GM18517 (cell line): Measurements from ENCODE around the gene RECQL.
A peak's percentile ranks its signal among the peaks of the same experiment; 100 is the strongest.
"Not testable (repeated sequence)": the region's sequence is repeated elsewhere in the genome, so short reads cannot be mapped to it uniquely, and the experiment has no call there.

Source experiments
- ATAC-seq: cut with Tn5 transposase; IDR thresholded peaks from one replicate; pipeline ENCODE4 v1.9.1; 2021; ENCODE audit warnings: mild to moderate bottlenecking, moderate library complexity; ENCODE audit not compliant: unreplicated experiment

RECQL gene

DNA sequence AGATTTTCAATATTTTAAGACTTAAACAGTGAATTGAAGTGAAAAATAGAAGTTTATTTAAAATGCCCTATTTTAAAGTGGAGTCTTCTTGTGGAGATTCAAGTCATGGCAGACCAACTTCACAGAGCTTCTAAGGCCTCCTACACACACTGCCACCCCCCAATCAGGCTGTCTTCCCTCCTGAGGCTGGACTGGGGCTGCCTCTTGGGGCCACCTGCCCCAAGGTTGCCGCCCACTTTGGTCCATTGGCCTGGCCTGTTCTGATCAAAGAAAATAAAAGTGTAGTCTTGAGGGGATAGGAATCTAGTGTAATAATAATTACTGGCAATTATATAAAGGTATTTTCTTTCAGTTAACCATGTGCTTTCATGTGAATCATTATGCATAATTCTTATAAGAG lies 1.4 kb upstream of the RECQL start:
- no peak for ATAC-seq

DNA sequence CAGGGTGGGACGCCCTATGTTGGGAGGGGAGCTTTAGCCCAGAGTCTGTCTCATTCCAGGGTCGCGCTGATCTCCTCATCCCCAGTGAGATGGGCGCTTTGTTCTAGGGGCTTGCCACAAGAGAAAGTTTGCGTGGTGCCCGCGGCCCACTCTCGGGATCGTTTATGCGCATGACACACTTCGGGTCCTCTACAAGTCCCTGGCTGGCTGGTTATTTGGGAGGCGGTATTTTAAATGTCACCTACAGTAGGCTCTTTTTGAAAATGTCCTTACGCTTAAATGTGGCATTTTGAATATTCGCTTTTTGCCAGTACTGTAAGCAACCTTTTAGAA lies 695 bp upstream of the RECQL start:
- peak; percentile 0 for ATAC-seq

DNA sequence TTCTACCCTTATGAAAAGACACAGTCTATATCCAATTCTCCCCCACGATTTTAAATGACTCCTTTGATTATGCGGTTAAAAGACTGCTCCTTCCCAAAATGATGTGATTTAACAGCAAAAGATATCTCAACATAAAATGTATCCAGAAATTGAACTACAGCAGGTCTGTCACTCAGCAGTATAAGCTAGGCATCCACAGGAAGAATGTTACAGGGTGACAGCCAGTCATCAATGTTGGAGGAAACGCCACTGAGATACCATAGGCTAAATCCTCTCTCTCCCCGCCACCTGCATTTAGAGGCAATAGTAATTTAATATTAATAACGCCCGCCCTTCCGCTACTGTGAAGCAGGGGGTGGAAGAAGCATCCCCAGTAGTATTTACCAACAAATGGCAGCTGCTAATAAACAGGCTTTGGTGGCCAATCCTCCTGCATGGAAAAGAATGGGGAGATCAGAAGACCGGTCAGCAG lies 613 bp downstream of the RECQL start:
- ATAC-seq, result peak; percentile 1

DNA sequence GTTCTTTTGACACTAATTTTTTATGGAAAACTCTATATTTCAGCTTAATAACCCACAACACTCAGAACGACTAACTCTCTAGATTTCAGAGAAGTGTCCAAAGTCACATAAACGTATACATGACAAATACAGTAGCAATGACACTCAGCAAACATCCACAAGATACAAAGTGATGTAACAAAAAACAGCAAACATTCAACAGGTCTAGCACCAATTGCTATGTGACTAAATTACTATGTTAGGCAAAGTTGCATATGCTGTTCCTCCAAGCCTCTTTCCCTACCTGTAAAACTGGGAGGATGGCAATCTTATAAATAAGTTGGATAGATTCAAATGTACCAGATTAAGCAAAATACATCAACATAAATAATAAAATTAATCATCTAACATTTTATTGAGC lies 1.7 kb downstream of the RECQL start:
- no peak for ATAC-seq

DNA sequence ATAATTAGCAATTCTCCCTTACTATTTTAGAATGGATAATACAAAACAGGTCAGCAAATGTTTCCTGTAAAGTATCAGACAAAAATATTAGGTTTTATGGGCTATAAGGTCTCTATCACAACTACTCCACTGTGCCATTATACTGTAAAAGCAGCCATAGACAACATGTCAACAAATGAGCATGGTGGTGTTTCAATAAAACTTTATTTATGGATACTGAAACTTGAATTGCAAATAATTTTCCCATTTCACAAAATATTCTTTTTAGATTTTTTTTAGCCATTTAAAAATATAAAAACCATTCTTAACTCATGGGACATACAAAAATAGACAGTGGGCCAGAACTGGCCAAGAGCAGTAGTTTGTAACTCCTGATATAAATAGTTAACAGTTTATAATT lies 15.4 kb downstream of the RECQL start:
- no peak for ATAC-seq

DNA sequence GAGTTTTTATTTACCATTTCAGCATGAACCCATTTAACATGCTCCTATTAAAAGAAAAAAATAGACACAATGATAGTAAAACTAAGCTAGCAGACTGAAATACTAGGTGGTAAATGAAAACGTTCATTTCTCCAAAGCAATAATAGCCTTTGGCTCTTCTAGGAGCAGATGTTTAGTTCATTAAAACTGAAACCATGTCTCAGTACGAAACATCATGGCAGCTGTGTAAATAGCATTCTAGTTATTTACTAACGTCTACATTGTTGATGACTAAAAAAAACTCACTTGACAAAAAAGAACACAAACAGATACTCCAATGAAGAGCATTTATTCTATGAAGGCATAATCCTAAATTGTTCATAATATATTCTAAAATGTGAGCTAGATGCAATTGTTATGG lies 17.9 kb downstream of the RECQL start:
- no peak for ATAC-seq

DNA sequence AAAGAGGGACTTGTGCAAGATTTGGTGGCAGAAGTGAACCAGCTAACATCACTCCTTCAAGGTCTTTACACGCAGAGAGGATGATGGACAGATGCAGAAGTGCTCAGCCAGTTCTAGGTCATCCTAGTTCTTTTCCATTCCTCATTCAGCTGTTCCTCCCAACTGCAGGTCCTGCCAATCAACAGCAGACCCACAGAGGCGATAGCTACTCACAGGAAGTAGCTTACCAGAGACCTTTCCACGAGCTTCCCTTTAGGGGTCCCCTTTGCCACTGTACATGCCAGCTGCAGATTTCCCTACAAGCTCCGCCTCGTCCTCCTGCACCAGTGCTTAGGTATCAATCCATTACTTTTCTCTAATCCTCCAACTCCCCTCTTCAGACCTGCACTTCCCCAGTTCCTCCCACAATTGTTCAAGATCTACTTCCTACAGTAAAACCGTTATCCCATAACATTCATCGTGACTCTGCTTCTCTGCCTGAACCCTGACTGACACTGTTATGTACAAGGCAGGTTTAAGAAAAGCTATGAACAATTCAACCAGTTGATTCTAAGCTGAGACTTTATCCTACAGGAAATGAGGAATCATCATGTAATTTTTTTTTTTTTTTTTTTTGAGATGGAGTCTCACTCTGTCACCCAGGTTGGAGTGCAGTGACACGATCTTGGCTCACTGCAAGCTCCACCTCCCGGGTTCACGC lies 22.5 kb downstream of the RECQL start:
- ATAC-seq, result no peak

DNA sequence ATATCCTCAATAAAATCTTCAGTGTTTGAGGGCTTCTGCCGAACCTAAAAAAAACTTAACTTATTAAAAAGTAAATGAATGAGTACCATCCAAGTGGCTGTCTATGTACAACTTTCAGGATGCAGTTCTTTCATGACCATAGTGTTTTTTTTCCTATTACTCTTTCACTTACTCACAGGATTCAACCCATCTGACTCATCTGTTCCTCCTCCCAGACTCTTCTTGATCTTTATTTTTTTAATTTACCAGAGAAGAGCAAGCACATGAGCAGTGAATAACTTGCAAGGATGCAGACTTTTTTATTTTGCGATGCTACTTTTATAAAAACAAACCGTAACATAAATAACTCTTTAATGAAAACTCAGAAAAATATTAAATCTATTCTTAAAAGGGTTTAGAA lies 24.5 kb downstream of the RECQL start:
- no peak for ATAC-seq

DNA sequence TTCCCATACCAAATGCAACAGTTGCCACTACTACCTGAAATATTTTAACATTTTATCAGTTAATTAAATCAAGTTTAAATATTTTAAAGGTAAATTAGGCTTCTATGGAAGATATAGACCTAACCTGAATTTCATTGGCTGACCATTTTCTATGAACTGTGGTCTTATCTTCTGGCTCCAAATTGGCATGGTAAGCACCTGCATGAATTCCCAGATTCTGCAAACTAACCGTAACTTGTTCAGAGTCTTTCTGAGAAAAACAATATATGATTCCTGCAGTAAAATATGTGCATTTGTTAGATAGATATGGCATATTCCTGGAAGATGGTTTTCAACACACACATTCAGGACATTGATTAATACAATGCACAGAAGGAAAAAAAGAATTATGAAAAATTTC lies 25.9 kb downstream of the RECQL start:
- ATAC-seq, result no peak

DNA sequence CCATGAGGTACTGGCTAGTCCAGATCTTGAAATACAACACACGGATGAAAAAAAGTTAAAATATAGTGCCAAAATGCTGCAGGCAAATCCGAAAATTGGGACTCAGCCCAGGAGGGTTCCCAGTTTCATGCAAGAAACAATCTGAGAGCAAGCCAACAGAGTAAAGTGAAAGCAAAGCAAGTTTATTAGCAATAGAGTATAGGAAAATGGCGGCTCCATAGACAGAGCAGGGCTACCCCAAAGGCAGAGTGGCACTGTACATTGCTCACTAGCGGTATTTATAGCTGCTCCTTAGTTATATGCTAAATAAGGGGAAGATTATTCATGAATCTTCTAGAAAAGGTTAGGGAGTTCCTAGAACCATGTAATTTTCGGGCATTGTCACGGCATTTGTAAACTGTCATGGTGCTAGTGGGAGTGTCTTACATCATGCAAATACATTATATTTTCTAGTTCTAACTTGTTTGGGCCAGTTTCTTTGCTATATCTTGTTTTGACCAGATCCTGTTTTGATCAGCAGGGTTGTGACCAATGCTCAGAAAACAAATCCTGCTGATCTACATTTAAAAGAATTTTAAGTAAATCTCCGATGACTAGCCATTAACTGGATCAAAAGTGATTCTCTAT lies 29.1 kb downstream of the RECQL start:
- ATAC-seq, result no peak

DNA sequence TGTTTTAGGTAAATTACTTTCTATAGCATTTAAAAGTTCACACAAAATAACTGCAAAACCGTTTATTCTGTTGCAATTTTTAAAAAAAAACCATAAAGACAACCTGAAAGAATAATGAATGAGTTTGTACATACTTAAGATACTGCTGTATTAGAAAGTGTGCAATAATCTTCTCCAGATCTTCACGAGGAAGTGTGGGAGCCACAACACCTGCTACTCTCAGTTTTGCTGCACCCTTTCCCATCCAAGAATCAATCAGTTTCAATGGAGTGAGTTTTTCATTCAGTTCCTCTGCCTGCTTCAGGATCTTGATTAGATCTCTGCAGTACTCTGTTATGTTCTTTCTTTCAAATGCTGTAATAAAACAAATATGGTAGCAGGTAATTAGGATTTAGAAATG lies 30.1 kb downstream of the RECQL start:
- ATAC-seq, result no peak

DNA sequence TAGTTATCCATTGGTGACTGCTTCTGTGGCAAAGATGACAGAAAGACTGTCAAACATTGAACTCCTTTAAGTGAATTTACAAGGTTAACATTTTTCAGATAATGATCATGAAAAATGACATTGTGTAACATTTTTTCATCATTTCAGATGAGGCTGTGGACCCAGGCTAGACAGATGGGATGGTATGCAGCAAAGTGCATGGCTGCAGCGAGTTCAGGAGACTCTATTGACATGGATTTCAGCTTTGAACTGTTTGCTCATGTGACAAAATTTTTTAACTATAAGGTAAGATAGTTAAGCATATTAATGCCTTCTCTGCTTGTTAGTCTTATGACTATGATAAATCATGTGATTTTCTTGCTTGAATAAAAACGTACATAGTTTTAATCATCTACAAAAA lies 34.1 kb downstream of the RECQL start:
- not testable (repeated sequence) for ATAC-seq

DNA sequence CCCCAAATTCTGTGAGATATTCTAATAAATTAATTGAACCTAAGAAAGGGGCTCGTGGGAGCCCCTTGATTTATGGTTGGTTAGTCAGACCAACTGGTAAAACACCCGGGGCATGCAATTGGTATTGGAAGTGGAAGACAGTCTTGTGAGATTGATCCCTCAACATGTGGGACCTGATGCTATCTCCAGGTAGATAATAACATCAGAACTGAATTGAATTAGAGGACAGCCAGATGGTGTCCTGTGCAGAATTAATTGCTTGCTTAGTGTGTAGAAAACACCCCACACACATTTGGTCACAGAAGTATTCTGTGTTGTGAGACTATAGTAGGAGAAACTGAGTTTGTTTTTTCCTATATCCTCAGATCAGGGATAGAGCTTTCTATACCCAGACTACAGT lies 42.0 kb downstream of the RECQL start:
- ATAC-seq, result no peak

DNA sequence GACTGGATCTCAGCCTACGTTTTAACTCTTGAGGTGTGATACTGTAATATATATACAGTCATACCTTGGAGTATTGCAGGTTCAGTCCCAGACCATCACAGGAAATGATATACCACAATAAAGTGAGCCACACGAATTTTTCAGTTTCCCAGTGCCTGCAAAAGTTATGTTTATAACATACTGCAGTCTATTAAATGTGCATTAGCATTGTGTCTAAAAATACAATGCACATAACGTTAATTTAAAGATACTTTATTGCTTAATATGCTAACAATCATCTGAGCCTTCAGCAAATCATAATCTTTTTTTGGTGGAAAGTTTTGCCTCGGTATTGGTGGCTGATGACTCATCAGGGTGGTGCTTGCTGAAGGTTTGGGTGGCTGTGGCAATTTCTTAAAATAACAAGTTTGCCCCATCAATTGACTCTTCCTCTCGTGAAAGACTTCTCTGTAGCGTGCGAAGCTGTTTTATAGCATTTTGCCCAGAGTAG lies 45.1 kb downstream of the RECQL start:
- no peak for ATAC-seq

DNA sequence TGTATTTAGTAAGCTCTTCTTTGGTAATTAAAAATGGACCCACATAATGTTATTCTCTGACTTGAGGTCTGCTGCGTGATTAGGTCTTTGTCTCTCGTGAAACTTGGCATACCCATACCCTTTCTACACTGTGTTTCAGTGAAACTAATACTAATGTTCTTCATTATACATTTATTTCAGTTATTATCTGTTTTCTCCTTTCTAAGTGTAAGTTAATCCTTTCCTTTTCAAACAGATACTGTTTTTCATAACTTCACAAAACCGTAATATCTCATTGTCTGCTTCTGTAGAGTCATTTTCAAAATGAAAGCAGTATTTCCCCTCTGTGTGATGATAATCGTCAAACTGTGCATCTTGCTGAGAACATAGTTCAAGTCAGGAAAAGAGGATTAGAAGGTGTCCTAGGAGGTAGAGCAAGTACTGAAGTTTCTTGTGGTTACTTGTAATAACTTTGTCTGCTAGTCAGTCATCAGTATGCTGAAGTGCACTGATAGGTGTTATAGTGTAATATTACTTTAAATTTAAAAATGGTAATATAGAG lies 48.1 kb downstream of the RECQL start:
- ATAC-seq, result peak; percentile 90

DNA sequence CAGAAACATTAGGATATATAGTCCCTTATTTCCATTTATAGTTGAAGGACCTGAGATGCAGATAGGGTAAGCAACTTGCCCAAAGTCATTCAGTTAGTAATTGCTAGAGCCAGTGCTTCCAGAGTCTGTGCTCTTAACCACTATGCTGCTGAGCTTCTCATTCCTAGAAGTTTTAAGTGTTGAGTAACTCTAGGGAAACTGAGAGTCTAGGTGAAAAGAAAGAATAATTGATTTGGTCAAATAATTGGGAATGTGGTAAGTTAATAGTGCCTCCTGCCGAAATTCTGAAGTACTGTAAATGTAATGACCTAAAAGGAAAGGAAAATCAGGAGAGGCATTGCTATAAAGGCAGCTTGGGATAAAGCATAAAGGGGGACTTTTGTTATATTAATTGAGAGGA lies 49.9 kb downstream of the RECQL start:
- no peak for ATAC-seq

DNA sequence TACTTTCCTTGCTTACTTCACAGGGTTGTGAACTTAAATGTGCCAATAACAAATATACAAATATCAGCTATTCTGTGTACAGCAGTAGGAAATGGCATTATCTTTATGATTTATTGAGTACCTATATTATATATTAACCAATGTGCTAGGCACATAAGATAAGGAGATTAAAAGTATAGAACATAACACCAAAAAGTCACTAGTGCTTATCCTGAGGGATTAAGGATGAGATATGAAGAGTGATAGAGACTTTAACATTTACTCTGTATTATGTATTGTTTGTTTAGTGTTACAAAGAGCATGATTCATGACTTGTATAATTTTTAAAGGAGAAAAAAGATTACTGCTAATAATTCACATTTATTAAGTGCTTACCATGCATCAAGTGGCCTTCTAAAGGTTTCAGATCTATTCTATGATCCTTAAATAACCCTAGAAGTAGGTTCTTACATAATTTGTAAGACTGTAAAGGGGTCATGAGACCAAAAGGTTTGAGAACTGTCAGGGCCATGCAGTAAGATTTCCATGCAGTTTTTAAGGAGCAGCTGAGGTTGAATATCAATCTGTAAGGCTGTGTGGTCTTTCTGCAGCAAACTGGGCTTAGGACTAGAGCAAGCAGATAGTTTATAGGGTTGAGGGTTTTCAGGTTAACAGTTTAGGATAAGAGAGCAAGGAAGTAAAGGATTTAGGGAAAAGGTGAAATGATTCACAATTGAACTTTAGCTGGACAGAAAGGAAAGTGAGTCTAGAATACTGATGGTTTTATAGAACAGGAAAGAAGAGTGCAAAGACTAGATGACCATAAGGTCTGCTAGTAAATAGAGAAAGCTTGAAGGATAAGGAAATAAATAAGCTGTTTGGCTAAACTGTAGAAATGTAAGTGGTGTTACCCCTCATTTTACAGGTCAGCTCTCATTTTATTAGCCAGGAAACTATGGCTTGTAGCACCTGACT lies 57.0 kb downstream of the RECQL start:
- ATAC-seq, result no peak

DNA sequence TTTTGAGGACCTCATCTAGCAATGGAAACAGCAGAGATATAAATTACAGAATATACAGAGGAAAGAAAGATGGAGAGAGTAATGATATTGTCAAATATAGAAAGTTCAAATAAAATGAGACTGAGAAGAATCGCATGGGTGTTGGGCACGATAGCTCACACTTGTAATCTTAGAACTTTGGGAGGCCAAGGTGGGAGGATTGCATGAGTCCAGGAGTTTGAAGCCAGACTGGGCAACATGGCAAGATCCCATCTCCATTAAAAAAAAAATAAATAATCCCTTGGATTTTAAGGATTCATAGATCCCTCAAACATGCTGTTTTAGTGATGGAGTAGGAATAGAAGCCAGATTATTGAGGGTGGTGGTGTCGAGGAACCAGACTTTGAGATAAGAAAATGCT lies 62.1 kb downstream of the RECQL start:
- no peak for ATAC-seq

DNA sequence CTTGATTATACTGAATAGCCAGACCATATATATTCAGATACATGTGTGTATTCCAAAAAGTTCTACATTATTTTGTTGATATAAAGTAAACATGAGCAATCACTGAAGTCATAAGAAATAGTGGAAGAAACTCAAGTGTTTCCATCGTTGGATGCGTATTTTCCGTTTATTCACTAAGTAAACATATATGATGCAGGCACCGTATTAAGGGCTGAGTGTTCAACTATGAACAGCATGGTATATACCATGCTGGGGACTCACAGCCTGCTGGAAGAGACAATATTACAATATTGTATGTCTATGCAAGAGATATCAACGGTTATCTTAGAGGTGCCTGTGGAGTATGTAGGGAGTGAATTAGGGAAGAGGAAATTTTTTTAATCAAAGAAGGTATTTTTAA lies 62.8 kb downstream of the RECQL start:
- no peak for ATAC-seq

DNA sequence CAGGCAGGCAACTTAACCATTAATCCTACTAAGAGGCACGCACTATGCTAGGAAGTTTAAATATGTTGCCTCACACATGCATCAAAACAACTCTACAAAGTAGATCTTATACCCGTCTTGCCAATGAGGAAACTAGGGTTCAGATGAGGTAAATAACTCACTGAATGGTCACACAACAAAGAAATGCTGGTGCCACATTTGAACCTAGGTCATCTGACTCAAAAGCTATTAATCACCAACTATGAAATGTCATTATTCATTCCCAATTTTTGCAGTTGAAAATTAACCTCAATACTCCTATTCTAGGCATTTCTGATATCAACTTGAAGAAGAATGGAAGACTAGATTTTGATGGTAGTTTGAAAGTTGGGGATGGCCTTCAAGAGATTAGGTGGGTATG lies 66.7 kb downstream of the RECQL start:
- ATAC-seq, result no peak

DNA sequence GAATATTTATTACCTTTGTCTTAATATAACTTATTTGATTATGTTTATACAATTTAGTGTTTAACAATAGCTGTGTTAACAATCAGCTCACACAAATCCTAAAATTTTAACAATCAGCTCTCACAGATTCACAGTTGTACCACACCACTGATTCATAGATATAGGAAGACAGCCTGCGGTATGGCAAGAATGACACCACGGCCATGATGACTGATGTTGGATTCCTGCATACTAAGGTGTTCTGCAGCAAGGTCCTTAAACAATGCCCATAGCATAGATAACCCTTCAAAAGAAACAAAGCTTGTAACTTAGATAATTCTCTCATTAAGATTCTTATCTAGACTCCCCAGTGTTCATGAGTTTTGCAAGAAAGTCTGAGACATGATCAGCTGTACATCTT lies 67.9 kb downstream of the RECQL start:
- no peak for ATAC-seq
